ENCODE measurements around the gene USP25.

DNA sequence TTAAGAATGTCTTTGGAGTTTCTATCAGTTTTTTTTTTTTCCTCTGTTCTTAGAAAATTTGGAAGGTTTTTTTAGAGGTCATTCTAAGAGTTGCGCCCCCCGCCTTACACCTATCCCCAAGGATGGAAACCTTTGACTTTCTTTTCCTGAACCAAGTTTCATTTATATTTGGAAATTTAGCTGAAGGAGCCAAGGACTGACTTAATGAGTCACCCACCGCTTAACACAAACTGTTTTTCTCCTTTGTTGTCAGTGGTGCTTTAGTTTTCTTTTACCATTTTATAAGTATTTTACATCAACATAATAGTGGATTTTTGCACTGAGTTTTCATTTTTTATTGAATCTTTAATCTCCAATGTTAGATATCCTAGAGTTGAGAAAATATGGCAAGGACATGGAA, 25.3 kb downstream of the USP25 start:
- TF ChIP-seq SIN3A (conservative IDR thresholded peaks at IDR 0.05 in 1 of 2, IDR thresholded peaks at IDR 0.05 in 1 of 2; ENCODE audit: low read depth in 1 of 2, low read length in 2 of 2) (no peak), EZH2 (IDR thresholded peaks at IDR 0.05; ENCODE audit: low read depth, low read length, severe bottlenecking) (no peak), POLR2A (IDR thresholded peaks at IDR 0.05; ENCODE audit: control extremely low read depth in 1 of 2, low read depth in 2 of 2, low read length in 2 of 2) (no peak), RBBP5 (IDR thresholded peaks at IDR 0.05; ENCODE audit: borderline replicate concordance, low read depth, low read length) (no peak), GTF2F1 (IDR thresholded peaks at IDR 0.05; ENCODE audit: borderline replicate concordance, low read depth, low read length) (no peak), JUND (IDR thresholded peaks at IDR 0.05; ENCODE audit: low read length) (no peak)
- TF ChIP-seq, protein P1, sequence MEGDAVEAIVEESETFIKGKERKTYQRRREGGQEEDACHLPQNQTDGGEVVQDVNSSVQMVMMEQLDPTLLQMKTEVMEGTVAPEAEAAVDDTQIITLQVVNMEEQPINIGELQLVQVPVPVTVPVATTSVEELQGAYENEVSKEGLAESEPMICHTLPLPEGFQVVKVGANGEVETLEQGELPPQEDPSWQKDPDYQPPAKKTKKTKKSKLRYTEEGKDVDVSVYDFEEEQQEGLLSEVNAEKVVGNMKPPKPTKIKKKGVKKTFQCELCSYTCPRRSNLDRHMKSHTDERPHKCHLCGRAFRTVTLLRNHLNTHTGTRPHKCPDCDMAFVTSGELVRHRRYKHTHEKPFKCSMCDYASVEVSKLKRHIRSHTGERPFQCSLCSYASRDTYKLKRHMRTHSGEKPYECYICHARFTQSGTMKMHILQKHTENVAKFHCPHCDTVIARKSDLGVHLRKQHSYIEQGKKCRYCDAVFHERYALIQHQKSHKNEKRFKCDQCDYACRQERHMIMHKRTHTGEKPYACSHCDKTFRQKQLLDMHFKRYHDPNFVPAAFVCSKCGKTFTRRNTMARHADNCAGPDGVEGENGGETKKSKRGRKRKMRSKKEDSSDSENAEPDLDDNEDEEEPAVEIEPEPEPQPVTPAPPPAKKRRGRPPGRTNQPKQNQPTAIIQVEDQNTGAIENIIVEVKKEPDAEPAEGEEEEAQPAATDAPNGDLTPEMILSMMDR (IDR thresholded peaks at IDR 0.05; ENCODE audit: control extremely low read depth in 1 of 3, insufficient read depth in 1 of 3, low read depth in 1 of 3, low read length in 3 of 3), result no peak
- TF ChIP-seq, protein P2, sequence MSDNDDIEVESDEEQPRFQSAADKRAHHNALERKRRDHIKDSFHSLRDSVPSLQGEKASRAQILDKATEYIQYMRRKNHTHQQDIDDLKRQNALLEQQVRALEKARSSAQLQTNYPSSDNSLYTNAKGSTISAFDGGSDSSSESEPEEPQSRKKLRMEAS (IDR thresholded peaks at IDR 0.05), result no peak
- TF ChIP-seq, protein P3, sequence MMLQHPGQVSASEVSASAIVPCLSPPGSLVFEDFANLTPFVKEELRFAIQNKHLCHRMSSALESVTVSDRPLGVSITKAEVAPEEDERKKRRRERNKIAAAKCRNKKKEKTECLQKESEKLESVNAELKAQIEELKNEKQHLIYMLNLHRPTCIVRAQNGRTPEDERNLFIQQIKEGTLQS (IDR thresholded peaks at IDR 0.05; ENCODE audit: insufficient read depth, low read depth, low read length), result no peak

Measured in H1 (cell line).